C4-2B (cell line): ENCODE results near the gene TMEM242.

Experiments
- ZFX ChIP-seq: fragments of 450-650 bp; IDR thresholded peaks from 2 replicates; pipeline ENCODE4 v1.6.1; 2017
- TF ChIP-seq, protein P1 (sequence below): fragments of 450-650 bp; conservative IDR thresholded peaks from 2 replicates; pipeline ENCODE4 v1.5.1; 2017; ENCODE audit warnings: mild to moderate bottlenecking

DNA sequence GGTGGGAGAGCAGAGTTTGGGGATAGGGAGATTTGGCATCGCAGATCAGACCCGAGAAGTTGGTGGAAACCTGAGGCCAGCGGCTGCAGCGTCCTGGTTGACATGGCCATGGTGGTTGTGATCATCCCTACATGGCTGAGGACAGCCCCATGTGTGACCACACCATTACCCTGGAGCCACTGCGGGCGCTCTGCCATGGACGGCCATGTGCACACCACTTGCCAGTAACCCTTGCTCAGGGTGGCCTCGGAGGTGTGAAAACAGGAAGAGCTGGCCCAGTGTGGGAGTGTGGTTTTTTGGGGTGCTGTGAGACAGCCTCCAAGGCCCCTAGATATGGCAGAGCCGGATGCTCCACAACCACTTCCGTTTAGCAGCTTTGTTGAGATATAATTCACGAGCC is 64.4 kb downstream of the TMEM242 start:
- TF ChIP-seq, protein P1, sequence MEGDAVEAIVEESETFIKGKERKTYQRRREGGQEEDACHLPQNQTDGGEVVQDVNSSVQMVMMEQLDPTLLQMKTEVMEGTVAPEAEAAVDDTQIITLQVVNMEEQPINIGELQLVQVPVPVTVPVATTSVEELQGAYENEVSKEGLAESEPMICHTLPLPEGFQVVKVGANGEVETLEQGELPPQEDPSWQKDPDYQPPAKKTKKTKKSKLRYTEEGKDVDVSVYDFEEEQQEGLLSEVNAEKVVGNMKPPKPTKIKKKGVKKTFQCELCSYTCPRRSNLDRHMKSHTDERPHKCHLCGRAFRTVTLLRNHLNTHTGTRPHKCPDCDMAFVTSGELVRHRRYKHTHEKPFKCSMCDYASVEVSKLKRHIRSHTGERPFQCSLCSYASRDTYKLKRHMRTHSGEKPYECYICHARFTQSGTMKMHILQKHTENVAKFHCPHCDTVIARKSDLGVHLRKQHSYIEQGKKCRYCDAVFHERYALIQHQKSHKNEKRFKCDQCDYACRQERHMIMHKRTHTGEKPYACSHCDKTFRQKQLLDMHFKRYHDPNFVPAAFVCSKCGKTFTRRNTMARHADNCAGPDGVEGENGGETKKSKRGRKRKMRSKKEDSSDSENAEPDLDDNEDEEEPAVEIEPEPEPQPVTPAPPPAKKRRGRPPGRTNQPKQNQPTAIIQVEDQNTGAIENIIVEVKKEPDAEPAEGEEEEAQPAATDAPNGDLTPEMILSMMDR = no peak
- no peak for TF ChIP-seq ZFX
